ENCODE results near the gene NEK7. TPM values are rescaled to one million over a fixed set of nuclear protein-coding genes. Genes with fewer than 3 reads are reported as not detected.

NEK7 gene
- total and polyA plus RNA-seq, 2 of the 4 experiments (the other 2 are of a cell fraction), result 89.0 to 467 TPM

GRCh38 chr1:198318085-198318484 lies 161.3 kb downstream of the NEK7 start:
- Histone ChIP-seq H3K27ac (ENCODE audit: insufficient read depth, low read length) (no peak overlapping the region), H2BK20ac (ENCODE audit: low read depth, low read length) (no peak overlapping the region), H4K91ac (ENCODE audit: insufficient read depth, low read depth, low read length) (no peak overlapping the region), H3K79me1 (ENCODE audit: low read depth in 1 of 2, low read length in 2 of 2) (peaks cover 13 to 22% of the 10 kb centered on the region in 2 experiments), H2BK5ac (ENCODE audit: low read depth, low read length, poor library complexity, severe bottlenecking) (peak overlapping the region; percentile 0), H3K56ac (ENCODE audit: extremely low read depth, insufficient read depth, low read length) (no peak overlapping the region), H3K4me2 (ENCODE audit: low read depth, low read length) (no peak overlapping the region), H3K9ac (ENCODE audit: low read depth, low read length) (no peak overlapping the region), H3K23ac (ENCODE audit: low read depth, low read length) (no peak overlapping the region), H3K4me3 (ENCODE audit: insufficient read depth, low read depth, low read length) (no peak overlapping the region), H4K8ac (ENCODE audit: low read depth in 2 of 2, low read length in 2 of 2) (no peak overlapping the region), H3K4me1 (ENCODE audit: control insufficient read depth, insufficient read depth, low read length) (no peaks in the 10 kb centered on the region), H3K36me3 (ENCODE audit: control insufficient read depth, insufficient read depth, low read length) (peaks cover 8% of the 10 kb centered on the region), H2AFZ (replicated peaks; ENCODE audit: low read length, poor library complexity) (no peak overlapping the region), H2AK9ac (replicated peaks; ENCODE audit: low read depth, low read length, poor library complexity) (no peak overlapping the region), H2BK120ac (ENCODE audit: low read depth, low read length) (no peak overlapping the region), H2BK15ac (ENCODE audit: low read depth, low read length) (no peak overlapping the region), H2AK5ac (ENCODE audit: low read depth, low read length) (no peak overlapping the region), H4K20me1 (ENCODE audit: insufficient read depth, low read length) (no peaks in the 10 kb centered on the region), H3K9me3 (ENCODE audit: control insufficient read depth, insufficient read depth, low read length) (no peaks in the 10 kb centered on the region), H3K14ac (replicated peaks; ENCODE audit: low read depth, low read length) (no peak overlapping the region), H3K9me1 (ENCODE audit: insufficient read depth, low read length) (peaks cover 2% of the 10 kb centered on the region; the same call in 1 of the 2 replicates), H3K4ac (ENCODE audit: low read depth, low read length) (no peak overlapping the region), H3K27me3 (ENCODE audit: control insufficient read depth, insufficient read depth, low read length) (no peaks in the 10 kb centered on the region), H3K18ac (ENCODE audit: low read depth, low read length) (no peak overlapping the region), H4K5ac (ENCODE audit: low read depth, low read length) (no peak overlapping the region)
- ChIA-PET CTCF (no interaction called here), POLR2A (ENCODE audit: unreplicated experiment) (no interaction called here)
- no peak for TF ChIP-seq FOS (IDR thresholded peaks at IDR 0.05; ENCODE audit: low read depth, low read length)
- TF ChIP-seq RFX5 (IDR thresholded peaks at IDR 0.05; ENCODE audit: low read depth, low read length), result no peak
- intact Hi-C loops (cut with micrococcal nuclease) (no loop called here), dilution Hi-C loops (cut with HindIII; ENCODE audit: low sequenced_read_pairs, unreplicated experiment) (no loop called here), in situ Hi-C loops (cut with MboI; ENCODE audit: low sequenced_read_pairs) (no loop called here)
- WGBS, 2 experiments (ENCODE audit: extremely low coverage in 2 of 2, insufficient read length in 1 of 2), result no CpG with 5 or more reads among the region's 1 CpG
- ATAC-seq (ENCODE audit: low read depth) (no peak), DNase-seq (no peak)
- BruUV-seq (replicated peaks), result no TSS peak
